Hepatocyte (in vitro differentiated cells): ENCODE results near the gene FGF12.

ENCODE experiments used
- EZH2 ChIP-seq: fragments of 200-600 bp; sonication (generic); IDR thresholded peaks from 2 replicates; pipeline ENCODE4 v1.6.1; 2016; ENCODE audit warnings: antibody characterized with exemption, mild to moderate bottlenecking, borderline replicate concordance
- EZH2phosphoT487 ChIP-seq: fragments of 200-600 bp; sonication (generic); IDR thresholded peaks from one replicate; pipeline ENCODE4 v1.6.1; 2018; ENCODE audit warnings: antibody characterized with exemption, mild to moderate bottlenecking, low read depth, moderate library complexity; ENCODE audit not compliant: unreplicated experiment, severe bottlenecking
- TF ChIP-seq, protein P1 (sequence below): fragments of 200-600 bp; sonication (generic); IDR thresholded peaks from 2 replicates; pipeline ENCODE4 v1.5.1; 2016; ENCODE audit warnings: antibody characterized with exemption, mild to moderate bottlenecking; ENCODE audit not compliant: poor library complexity

GRCh38 chr3:192299921-192300320, 427.4 kb downstream of the FGF12 start:
- TF ChIP-seq, protein P1, sequence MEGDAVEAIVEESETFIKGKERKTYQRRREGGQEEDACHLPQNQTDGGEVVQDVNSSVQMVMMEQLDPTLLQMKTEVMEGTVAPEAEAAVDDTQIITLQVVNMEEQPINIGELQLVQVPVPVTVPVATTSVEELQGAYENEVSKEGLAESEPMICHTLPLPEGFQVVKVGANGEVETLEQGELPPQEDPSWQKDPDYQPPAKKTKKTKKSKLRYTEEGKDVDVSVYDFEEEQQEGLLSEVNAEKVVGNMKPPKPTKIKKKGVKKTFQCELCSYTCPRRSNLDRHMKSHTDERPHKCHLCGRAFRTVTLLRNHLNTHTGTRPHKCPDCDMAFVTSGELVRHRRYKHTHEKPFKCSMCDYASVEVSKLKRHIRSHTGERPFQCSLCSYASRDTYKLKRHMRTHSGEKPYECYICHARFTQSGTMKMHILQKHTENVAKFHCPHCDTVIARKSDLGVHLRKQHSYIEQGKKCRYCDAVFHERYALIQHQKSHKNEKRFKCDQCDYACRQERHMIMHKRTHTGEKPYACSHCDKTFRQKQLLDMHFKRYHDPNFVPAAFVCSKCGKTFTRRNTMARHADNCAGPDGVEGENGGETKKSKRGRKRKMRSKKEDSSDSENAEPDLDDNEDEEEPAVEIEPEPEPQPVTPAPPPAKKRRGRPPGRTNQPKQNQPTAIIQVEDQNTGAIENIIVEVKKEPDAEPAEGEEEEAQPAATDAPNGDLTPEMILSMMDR, result no peak
- TF ChIP-seq EZH2 (no peak), EZH2phosphoT487 (no peak)
